NCI-H2171 treated with DMSO at 0.1 percent for 48 hours (cell line): ENCODE data around the gene FAM120C.

ENCODE experiments used
- DNase-seq: peaks from one replicate; lab custom pipeline; 2025; lab: John Stamatoyannopoulos, UW

Gene FAM120C

GRCh38 chrX:54182864-54183613 lies at the start of gene FAM120C:
TSS of gene FAM120C (minus strand) at chrX:54183254. CDS start at chrX:54183198, 56 bp downstream.
- DNase-seq: peak; percentile 89

DNA sequence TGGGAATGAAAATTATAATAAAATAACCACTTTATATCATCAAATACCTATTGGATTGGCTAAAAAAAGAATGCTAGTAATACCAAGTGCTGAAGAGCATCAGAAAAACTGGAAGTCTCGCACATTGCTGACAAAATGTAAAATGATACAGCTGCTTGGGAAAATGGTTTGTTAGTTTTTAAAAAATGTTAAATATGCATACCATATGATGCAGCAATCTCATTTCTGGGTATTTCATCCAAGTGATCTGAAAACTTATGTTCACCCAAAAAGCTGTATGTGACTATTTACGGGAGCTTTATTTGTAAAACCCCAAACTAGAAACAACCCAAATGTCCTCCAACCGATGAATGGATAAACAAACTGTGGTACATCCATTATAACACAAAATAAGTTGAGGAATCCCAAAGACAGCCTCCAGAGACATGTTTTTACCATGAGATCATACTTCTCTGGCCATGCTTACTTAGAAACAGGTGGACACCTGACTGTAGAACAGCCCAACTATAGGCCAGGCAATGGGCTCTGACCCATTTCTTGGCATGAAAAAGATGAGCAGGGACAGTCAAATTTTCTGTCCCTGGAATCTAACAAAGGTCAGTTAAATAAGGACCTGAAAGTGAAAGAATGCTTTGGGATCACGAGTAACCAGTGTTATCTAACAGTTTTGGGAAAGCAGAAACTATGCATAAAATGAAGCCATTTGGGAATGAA lies 47.5 kb upstream of the FAM120C start:
- DNase-seq: no peak

- DNase-seq: no peak
These were observed 40.5 kb upstream of the FAM120C start for GRCh38 chrX:54223581-54223980.

GRCh38 chrX:54213603-54214002 lies 30.5 kb upstream of the FAM120C start:
- DNase-seq: no peak

GRCh38 chrX:54208531-54208930 lies 25.5 kb upstream of the FAM120C start:
- no peak for DNase-seq

GRCh38 chrX:54198262-54198661 lies 15.2 kb upstream of the FAM120C start:
- no peak for DNase-seq

DNA sequence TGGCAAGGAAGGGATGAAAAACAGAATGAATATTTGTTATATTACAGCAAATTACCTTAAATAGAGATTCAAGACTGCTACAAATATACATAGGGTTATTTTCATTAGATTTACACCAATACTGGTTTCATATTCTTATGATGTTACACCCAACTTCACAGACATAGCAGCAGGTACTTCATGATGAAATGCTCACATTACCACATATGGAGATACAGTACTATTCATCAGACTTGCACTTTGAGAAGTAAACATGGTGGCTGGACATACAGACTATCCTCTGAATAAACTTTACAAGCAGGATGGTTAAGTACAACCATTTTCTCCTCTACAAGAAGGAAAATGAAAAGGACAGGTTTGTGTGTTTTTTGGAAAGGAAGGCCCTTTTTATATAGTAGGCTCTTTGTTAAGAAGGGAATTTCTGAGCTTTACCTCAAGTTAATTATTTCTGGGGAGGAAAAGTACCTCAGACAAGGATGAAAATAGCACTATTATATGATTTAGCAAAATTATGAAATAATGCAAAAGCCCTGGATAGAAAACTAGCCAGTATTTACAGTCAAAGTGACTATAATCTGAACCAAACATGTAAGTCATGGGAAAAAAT lies 12.0 kb upstream of the FAM120C start:
- no peak for DNase-seq

DNA sequence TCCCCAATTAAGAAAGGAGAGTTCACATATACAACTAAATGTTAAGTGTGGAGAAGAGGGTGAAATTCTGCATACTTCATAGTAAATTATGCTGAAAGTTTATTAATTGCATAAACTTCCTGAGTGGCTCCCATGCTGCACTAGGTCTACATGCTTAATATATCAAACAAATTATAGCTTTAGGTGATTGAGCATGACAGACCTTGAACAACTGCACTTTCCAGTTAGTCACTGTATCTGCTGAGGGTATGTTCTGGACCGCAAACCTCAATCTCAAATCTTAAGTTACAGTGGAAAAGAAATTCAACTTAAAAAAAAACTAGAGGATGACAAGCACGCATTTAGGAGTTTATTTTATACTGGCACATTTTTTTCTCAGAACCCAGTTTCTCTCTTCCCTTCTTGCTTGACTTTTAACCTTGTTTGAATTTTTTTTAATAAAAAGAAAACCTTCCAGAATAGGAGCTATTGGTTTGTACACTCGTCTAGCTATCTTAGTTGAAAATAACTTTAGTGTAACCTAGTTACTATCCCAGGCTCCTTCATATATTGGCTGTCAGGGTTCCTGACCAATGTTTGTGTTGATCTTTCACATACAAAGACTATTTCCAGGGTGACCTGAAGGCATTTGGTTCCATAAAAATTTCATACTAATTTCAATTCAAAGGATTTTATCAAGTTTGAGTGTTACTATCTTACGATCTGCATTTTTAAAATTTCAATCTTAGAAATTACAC lies 10.2 kb upstream of the FAM120C start:
- DNase-seq: no peak

DNA sequence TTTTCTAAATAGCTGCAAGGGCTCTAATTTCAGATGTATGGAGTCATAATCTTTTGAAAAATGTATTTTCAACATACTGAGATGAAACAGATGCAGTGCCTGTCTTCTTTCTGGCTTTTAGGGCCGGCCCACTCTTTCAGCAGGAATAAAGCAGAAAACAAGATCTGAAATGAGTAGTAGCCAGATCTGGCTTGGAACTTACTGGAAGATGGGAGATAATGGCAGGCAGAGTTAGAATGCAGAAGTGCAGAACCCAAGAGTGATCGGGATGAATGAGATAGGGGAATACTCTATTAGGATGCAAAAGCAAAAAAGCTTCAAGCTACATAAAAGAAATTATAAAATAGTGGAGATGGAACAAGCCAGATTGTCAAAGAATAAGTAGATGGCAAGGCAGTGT lies 1.4 kb upstream of the FAM120C start:
- DNase-seq: no peak

DNA sequence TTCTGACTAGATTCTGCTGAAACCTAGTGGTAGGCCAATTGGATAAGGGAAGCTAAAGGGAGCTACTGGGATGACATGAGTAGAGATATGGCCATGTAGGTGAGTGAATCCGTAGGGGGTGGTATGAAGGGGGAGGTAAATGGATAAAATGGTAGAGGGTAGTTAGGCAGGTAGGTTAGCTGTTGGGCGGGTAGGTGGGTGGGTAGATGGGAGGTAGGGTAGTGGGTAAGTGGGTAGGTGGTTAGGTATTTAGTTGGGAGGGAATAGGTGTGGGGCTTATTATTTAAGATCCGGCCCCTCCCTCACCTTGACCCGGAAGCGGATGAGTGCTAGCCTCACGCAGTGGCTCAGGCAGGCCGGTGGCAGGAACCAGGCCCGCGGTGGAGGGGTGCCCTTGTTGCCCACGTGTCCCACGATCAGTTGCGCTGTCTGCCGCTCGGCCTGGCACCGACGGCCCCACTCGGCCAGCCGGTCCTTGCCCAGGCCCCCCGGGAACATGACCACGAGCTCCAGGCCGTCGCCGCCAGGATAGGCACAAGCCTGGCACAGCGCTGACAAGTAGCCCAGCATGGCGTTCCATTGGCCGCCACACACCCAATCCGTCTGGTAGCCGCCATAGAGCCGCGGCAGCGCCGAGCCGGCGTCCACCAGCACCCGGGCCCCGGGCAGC lies 725 bp downstream of the FAM120C start:
- peak; percentile 52 for DNase-seq

- DNase-seq: no peak
These were observed 1.7 kb downstream of the FAM120C start for GRCh38 chrX:54181202-54181953.

DNA sequence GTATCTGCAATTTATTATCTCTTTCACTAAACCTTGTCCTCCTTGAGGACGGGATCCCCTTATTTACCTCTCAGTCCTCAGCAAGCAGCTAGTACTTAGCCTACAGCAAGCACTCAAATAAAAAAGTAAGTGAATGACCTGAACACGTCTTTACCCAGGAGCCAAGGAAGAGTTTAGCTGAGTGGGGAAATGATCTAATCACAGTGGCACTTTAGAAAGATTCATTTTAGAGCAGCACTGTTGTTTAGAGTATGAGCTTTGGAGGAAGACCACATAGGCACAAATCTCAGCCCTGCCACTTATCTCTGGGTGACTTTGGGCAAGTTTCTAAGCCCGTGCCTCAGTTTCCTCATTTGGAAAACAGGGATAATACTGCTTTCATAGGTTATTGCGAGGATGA lies 2.7 kb downstream of the FAM120C start:
- DNase-seq: no peak

GRCh38 chrX:54178100-54178940 lies 4.7 kb downstream of the FAM120C start:
- DNase-seq: no peak

- no peak for DNase-seq
These were observed 5.7 kb downstream of the FAM120C start for GRCh38 chrX:54177306-54177705.

- DNase-seq: no peak
These were observed 9.3 kb downstream of the FAM120C start for GRCh38 chrX:54173791-54174190.

- DNase-seq: no peak
These were observed 10.6 kb downstream of the FAM120C start for GRCh38 chrX:54172455-54172854.

GRCh38 chrX:54171527-54172250 lies 11.4 kb downstream of the FAM120C start:
- DNase-seq: no peak

DNA sequence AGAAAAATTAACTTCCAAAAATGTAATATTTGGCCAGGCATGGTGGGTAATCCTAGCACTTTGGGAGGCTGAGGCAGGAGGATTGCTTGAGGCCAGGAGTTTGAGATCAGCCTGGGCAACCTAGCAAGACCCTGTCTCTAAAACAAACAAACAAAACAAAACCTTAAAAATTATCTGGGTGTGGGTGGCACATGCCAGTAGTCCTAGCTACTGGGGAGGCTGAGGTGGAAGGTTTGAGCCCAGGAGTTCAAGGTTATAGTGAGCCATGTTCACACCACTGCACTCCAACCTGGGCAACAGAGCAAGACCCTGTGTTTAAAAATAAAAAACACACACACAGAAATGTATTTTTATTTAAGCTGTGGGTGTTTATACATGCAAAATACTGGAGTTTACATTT lies 12.0 kb downstream of the FAM120C start:
- DNase-seq: no peak

GRCh38 chrX:54166915-54167314 lies 16.1 kb downstream of the FAM120C start:
- no peak for DNase-seq

DNA sequence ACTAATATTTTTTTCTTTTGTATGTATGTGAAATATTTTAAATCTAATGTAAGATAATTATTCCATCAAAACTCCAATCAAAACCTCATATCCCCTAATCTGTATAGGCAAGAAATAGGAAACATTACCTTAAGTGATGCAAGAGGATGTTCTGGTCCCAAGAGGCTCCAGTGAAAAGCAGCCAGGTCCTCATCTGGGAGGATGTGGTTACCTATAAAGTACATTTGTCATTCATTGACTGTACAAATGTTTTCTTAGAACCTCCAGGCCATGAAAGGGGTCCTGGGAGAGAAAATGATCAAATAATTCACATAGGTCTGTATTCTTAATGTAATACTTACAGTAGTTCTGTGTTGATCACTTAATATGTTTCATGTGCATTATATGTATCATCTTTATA lies 25.5 kb downstream of the FAM120C start:
- DNase-seq: no peak
